Erythroblast (primary cell): ENCODE data around the gene UBC.

Experiments
- GATA1 ChIP-seq: IDR thresholded peaks from 2 replicates; pipeline ENCODE4 v1.6.1; 2011; ENCODE audit warnings: low read depth, mild to moderate bottlenecking, control low read depth, low read length, moderate library complexity
- POLR2A ChIP-seq: IDR thresholded peaks from 2 replicates; pipeline ENCODE4 v1.6.1; 2011; ENCODE audit warnings: mild to moderate bottlenecking, low read length

GRCh38 chr12:124952801-124953200, 38.4 kb upstream of the UBC start:
- TF ChIP-seq POLR2A (no peak), GATA1 (no peak)
